Measurements from ENCODE around the gene GADD45GIP1.
"Not testable (repeated sequence)": the region's sequence is repeated elsewhere in the genome, so short reads cannot be mapped to it uniquely, and the experiment has no call there.

GADD45GIP1 gene

GRCh38 chr19:12938779-12939601 is 18.0 kb downstream of the GADD45GIP1 start:
- ATAC-seq, result peak; percentile 2 to 7

GRCh38 chr19:12937927-12938778 is 18.9 kb downstream of the GADD45GIP1 start, which contains the start of gene CALR:
TSS of gene CALR (plus strand) at chr19:12938609. CDS start at chr19:12938680, 71 bp downstream.
- peak; percentile 89 to 92 for ATAC-seq

GRCh38 chr19:12937093-12937926 is 19.7 kb downstream of the GADD45GIP1 start:
- ATAC-seq, result no peak

- ATAC-seq, result no peak
Observed at GRCh38 chr19:12936582-12936981, 20.4 kb downstream of the GADD45GIP1 start.

- no peak for ATAC-seq
Observed at GRCh38 chr19:12935071-12935470, 22.0 kb downstream of the GADD45GIP1 start.

GRCh38 chr19:12933287-12934072 is 23.5 kb downstream of the GADD45GIP1 start, which contains the start of gene FARSA:
TSS of gene FARSA (minus strand) at chr19:12933711. CDS start at chr19:12933696, 15 bp downstream.
- ATAC-seq, result peak; percentile 66 to 72

- ATAC-seq, result no peak
Observed at GRCh38 chr19:12932392-12933286, 24.4 kb downstream of the GADD45GIP1 start.

GRCh38 chr19:12930002-12930645 is 26.9 kb downstream of the GADD45GIP1 start:
- no peak for ATAC-seq

- ATAC-seq, result no peak
Observed at GRCh38 chr19:12924621-12925310, 32.3 kb downstream of the GADD45GIP1 start.

- ATAC-seq, result no peak
Observed at GRCh38 chr19:12922959-12923358, 34.1 kb downstream of the GADD45GIP1 start.

- ATAC-seq, result no peak
Observed at GRCh38 chr19:12921047-12921446, 36.0 kb downstream of the GADD45GIP1 start.

- no peak for ATAC-seq
Observed at GRCh38 chr19:12918253-12918652, 38.8 kb downstream of the GADD45GIP1 start.

- ATAC-seq, result not testable (repeated sequence)
Observed at GRCh38 chr19:12915860-12916259, 41.2 kb downstream of the GADD45GIP1 start.

GRCh38 chr19:12913851-12914690 is 43.0 kb downstream of the GADD45GIP1 start:
- ATAC-seq, result peak; percentile 38 to 41

GRCh38 chr19:12913011-12913561 is 43.9 kb downstream of the GADD45GIP1 start:
- no peak for ATAC-seq

GRCh38 chr19:12912571-12912970 is 44.5 kb downstream of the GADD45GIP1 start:
- no peak for ATAC-seq

GRCh38 chr19:12907166-12907565 is 49.9 kb downstream of the GADD45GIP1 start:
- ATAC-seq, result no peak

Measured in activated CD4-positive, CD25-positive, alpha-beta regulatory T cell treated with anti-CD3 and anti-CD28 coated beads, Interleukin-2, amount 50 U/mL, for 24 hours (primary cell).